Fibroblast of skin of right biceps (primary cell): ENCODE data around the gene PI16.

Experiments
- DNase-seq: peaks from one replicate; pipeline ENCODE4 v3.0.0-alpha.2; 2013

PI16 gene

GRCh38 chr6:36954262-36954931, at the start of gene PI16:
Gene PI16 (plus strand): TSS chr6:36954738. CDS start chr6:36954761, 23 bp downstream.
- DNase-seq: no peak

GRCh38 chr6:36904851-36905393, 49.6 kb upstream of the PI16 start:
- no peak for DNase-seq

GRCh38 chr6:36906539-36907325, 47.8 kb upstream of the PI16 start:
- DNase-seq: no peak

GRCh38 chr6:36907781-36908180, 46.8 kb upstream of the PI16 start:
- DNase-seq: peak; percentile 40

- no peak for DNase-seq
Observed at GRCh38 chr6:36908747-36909146, 45.8 kb upstream of the PI16 start.

- no peak for DNase-seq
Observed at GRCh38 chr6:36912030-36912454, 42.5 kb upstream of the PI16 start.

GRCh38 chr6:36912586-36912985, 42.0 kb upstream of the PI16 start:
- peak; percentile 92 for DNase-seq

- DNase-seq: no peak
Observed at GRCh38 chr6:36913082-36913481, 41.5 kb upstream of the PI16 start.

- DNase-seq: no peak
Observed at GRCh38 chr6:36914227-36914794, 40.2 kb upstream of the PI16 start.

- no peak for DNase-seq
Observed at GRCh38 chr6:36915599-36915998, 38.9 kb upstream of the PI16 start.

- no peak for DNase-seq
Observed at GRCh38 chr6:36916126-36916525, 38.4 kb upstream of the PI16 start.

- peak; percentile 86 for DNase-seq
Observed at GRCh38 chr6:36917541-36918193, 36.9 kb upstream of the PI16 start.

GRCh38 chr6:36920049-36920448, 34.5 kb upstream of the PI16 start:
- DNase-seq: no peak

- DNase-seq: no peak
Observed at GRCh38 chr6:36920546-36920945, 34.0 kb upstream of the PI16 start.

GRCh38 chr6:36924131-36924530, 30.4 kb upstream of the PI16 start:
- peak; percentile 73 for DNase-seq

GRCh38 chr6:36924778-36925374, 29.7 kb upstream of the PI16 start:
- DNase-seq: no peak

GRCh38 chr6:36925809-36926208, 28.7 kb upstream of the PI16 start:
- no peak for DNase-seq

- no peak for DNase-seq
Observed at GRCh38 chr6:36926708-36927513, 27.6 kb upstream of the PI16 start.

- peak; percentile 59 for DNase-seq
Observed at GRCh38 chr6:36927691-36928546, 26.6 kb upstream of the PI16 start.

GRCh38 chr6:36928547-36928918, 26.0 kb upstream of the PI16 start:
- no peak for DNase-seq

GRCh38 chr6:36929152-36929551, 25.4 kb upstream of the PI16 start:
- no peak for DNase-seq
